GM23338 (cell line): ENCODE measurements around the gene CCNY.

ENCODE experiments used
- CREB1 ChIP-seq: fragments of 250-450 bp; sonication (Bioruptor Pico); IDR thresholded peaks from 2 replicates; pipeline ENCODE4 v1.5.0; 2020; ENCODE audit warnings: low read depth, mild to moderate bottlenecking, moderate library complexity
- ETS1 ChIP-seq: IDR thresholded peaks from 2 replicates; pipeline ENCODE4 v1.6.1; 2016; ENCODE audit warnings: antibody characterized with exemption
- EZH2 ChIP-seq: fragments of 200-600 bp; sonication (generic); IDR thresholded peaks from one replicate; pipeline ENCODE4 v1.8.0; 2017; ENCODE audit warnings: antibody characterized with exemption, mild to moderate bottlenecking, low read depth; ENCODE audit not compliant: unreplicated experiment
- EZH2phosphoT487 ChIP-seq: fragments of 200-600 bp; sonication (generic); IDR thresholded peaks from one replicate; pipeline ENCODE4 v1.8.1; 2018; ENCODE audit warnings: antibody characterized with exemption; ENCODE audit not compliant: unreplicated experiment
- JUNB ChIP-seq: IDR thresholded peaks from one replicate; pipeline ENCODE4 v1.6.1; 2016; ENCODE audit warnings: antibody characterized with exemption; ENCODE audit not compliant: unreplicated experiment
- NANOG ChIP-seq: IDR thresholded peaks from 2 replicates; pipeline ENCODE4 v1.6.1; 2016; ENCODE audit warnings: antibody characterized with exemption, borderline replicate concordance
- POLR2AphosphoS5 ChIP-seq: IDR thresholded peaks from 2 replicates; pipeline ENCODE4 v1.6.1; 2016; ENCODE audit warnings: antibody characterized with exemption, low read depth
- STAT1 ChIP-seq: IDR thresholded peaks from one replicate; pipeline ENCODE4 v1.6.1; 2016; ENCODE audit warnings: antibody characterized with exemption; ENCODE audit not compliant: unreplicated experiment
- ZNF114 ChIP-seq: fragments of 250-450 bp; sonication (Bioruptor Pico); IDR thresholded peaks from 2 replicates; pipeline ENCODE4 v1.5.0; 2020; ENCODE audit warnings: mild to moderate bottlenecking, moderate library complexity
- TF ChIP-seq, protein P1 (sequence below), 2 experiments: fragments of 200-600 bp in 1 of 2; sonication (generic) in 1 of 2; conservative IDR thresholded peaks; 2 replicates each; pipeline versions ENCODE4 v1.5.1 to v1.6.1; 2016 to 2017; ENCODE audit warnings: antibody characterized with exemption in 2 of 2, low read depth in 2 of 2, mild to moderate bottlenecking in 2 of 2, moderate library complexity in 1 of 2
- TF ChIP-seq, protein P2 (sequence below): fragments of 250-450 bp; sonication (Bioruptor Pico); IDR thresholded peaks from 2 replicates; pipeline ENCODE4 v1.5.0; 2020; ENCODE audit warnings: mild to moderate bottlenecking, moderate library complexity
- TF ChIP-seq, protein P3 (sequence below): IDR thresholded peaks from one replicate; pipeline ENCODE4 v1.6.1; 2018; ENCODE audit warnings: antibody characterized with exemption; ENCODE audit not compliant: unreplicated experiment

- TF ChIP-seq, protein P1, sequence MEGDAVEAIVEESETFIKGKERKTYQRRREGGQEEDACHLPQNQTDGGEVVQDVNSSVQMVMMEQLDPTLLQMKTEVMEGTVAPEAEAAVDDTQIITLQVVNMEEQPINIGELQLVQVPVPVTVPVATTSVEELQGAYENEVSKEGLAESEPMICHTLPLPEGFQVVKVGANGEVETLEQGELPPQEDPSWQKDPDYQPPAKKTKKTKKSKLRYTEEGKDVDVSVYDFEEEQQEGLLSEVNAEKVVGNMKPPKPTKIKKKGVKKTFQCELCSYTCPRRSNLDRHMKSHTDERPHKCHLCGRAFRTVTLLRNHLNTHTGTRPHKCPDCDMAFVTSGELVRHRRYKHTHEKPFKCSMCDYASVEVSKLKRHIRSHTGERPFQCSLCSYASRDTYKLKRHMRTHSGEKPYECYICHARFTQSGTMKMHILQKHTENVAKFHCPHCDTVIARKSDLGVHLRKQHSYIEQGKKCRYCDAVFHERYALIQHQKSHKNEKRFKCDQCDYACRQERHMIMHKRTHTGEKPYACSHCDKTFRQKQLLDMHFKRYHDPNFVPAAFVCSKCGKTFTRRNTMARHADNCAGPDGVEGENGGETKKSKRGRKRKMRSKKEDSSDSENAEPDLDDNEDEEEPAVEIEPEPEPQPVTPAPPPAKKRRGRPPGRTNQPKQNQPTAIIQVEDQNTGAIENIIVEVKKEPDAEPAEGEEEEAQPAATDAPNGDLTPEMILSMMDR (conservative IDR thresholded peaks at IDR 0.05; ENCODE audit: low read depth in 2 of 2), result no peak
- TF ChIP-seq POLR2AphosphoS5 (no peak), EZH2 (no peak), ETS1 (no peak), JUNB (no peak), EZH2phosphoT487 (no peak), CREB1 (CRISPR knock-in tag) (no peak), ZNF114 (CRISPR knock-in tag) (no peak), STAT1 (no peak), NANOG (no peak)
- TF ChIP-seq, protein P2, sequence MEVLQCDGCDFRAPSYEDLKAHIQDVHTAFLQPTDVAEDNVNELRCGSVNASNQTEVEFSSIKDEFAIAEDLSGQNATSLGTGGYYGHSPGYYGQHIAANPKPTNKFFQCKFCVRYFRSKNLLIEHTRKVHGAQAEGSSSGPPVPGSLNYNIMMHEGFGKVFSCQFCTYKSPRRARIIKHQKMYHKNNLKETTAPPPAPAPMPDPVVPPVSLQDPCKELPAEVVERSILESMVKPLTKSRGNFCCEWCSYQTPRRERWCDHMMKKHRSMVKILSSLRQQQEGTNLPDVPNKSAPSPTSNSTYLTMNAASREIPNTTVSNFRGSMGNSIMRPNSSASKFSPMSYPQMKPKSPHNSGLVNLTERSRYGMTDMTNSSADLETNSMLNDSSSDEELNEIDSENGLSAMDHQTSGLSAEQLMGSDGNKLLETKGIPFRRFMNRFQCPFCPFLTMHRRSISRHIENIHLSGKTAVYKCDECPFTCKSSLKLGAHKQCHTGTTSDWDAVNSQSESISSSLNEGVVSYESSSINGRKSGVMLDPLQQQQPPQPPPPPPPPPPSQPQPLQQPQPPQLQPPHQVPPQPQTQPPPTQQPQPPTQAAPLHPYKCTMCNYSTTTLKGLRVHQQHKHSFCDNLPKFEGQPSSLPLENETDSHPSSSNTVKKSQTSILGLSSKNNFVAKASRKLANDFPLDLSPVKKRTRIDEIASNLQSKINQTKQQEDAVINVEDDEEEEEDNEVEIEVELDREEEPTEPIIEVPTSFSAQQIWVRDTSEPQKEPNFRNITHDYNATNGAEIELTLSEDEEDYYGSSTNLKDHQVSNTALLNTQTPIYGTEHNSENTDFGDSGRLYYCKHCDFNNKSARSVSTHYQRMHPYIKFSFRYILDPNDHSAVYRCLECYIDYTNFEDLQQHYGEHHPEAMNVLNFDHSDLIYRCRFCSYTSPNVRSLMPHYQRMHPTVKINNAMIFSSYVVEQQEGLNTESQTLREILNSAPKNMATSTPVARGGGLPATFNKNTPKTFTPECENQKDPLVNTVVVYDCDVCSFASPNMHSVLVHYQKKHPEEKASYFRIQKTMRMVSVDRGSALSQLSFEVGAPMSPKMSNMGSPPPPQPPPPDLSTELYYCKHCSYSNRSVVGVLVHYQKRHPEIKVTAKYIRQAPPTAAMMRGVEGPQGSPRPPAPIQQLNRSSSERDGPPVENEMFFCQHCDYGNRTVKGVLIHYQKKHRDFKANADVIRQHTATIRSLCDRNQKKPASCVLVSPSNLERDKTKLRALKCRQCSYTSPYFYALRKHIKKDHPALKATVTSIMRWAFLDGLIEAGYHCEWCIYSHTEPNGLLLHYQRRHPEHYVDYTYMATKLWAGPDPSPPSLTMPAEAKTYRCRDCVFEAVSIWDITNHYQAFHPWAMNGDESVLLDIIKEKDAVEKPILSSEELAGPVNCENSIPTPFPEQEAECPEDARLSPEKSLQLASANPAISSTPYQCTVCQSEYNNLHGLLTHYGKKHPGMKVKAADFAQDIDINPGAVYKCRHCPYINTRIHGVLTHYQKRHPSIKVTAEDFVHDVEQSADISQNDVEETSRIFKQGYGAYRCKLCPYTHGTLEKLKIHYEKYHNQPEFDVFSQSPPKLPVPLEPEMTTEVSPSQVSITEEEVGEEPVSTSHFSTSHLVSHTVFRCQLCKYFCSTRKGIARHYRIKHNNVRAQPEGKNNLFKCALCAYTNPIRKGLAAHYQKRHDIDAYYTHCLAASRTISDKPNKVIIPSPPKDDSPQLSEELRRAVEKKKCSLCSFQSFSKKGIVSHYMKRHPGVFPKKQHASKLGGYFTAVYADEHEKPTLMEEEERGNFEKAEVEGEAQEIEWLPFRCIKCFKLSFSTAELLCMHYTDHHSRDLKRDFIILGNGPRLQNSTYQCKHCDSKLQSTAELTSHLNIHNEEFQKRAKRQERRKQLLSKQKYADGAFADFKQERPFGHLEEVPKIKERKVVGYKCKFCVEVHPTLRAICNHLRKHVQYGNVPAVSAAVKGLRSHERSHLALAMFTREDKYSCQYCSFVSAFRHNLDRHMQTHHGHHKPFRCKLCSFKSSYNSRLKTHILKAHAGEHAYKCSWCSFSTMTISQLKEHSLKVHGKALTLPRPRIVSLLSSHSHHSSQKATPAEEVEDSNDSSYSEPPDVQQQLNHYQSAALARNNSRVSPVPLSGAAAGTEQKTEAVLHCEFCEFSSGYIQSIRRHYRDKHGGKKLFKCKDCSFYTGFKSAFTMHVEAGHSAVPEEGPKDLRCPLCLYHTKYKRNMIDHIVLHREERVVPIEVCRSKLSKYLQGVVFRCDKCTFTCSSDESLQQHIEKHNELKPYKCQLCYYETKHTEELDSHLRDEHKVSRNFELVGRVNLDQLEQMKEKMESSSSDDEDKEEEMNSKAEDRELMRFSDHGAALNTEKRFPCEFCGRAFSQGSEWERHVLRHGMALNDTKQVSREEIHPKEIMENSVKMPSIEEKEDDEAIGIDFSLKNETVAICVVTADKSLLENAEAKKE (CRISPR knock-in tag), result no peak
- TF ChIP-seq, protein P3, sequence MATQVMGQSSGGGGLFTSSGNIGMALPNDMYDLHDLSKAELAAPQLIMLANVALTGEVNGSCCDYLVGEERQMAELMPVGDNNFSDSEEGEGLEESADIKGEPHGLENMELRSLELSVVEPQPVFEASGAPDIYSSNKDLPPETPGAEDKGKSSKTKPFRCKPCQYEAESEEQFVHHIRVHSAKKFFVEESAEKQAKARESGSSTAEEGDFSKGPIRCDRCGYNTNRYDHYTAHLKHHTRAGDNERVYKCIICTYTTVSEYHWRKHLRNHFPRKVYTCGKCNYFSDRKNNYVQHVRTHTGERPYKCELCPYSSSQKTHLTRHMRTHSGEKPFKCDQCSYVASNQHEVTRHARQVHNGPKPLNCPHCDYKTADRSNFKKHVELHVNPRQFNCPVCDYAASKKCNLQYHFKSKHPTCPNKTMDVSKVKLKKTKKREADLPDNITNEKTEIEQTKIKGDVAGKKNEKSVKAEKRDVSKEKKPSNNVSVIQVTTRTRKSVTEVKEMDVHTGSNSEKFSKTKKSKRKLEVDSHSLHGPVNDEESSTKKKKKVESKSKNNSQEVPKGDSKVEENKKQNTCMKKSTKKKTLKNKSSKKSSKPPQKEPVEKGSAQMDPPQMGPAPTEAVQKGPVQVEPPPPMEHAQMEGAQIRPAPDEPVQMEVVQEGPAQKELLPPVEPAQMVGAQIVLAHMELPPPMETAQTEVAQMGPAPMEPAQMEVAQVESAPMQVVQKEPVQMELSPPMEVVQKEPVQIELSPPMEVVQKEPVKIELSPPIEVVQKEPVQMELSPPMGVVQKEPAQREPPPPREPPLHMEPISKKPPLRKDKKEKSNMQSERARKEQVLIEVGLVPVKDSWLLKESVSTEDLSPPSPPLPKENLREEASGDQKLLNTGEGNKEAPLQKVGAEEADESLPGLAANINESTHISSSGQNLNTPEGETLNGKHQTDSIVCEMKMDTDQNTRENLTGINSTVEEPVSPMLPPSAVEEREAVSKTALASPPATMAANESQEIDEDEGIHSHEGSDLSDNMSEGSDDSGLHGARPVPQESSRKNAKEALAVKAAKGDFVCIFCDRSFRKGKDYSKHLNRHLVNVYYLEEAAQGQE, result no peak
Observed at GRCh38 chr10:35584946-35585345, 248.6 kb downstream of the CCNY start.
